ENCODE measurements around the gene PANK4. TPM values are rescaled to one million over a fixed set of nuclear protein-coding genes. Genes with fewer than 3 reads are reported as not detected.

The PANK4 gene
- total and polyA plus RNA-seq, 9 of the 15 experiments (the other 6 are each of a cell fraction or from before 2014, with no cell fraction given) = 0.93 to 55.6 (median 31.5) TPM

DNA sequence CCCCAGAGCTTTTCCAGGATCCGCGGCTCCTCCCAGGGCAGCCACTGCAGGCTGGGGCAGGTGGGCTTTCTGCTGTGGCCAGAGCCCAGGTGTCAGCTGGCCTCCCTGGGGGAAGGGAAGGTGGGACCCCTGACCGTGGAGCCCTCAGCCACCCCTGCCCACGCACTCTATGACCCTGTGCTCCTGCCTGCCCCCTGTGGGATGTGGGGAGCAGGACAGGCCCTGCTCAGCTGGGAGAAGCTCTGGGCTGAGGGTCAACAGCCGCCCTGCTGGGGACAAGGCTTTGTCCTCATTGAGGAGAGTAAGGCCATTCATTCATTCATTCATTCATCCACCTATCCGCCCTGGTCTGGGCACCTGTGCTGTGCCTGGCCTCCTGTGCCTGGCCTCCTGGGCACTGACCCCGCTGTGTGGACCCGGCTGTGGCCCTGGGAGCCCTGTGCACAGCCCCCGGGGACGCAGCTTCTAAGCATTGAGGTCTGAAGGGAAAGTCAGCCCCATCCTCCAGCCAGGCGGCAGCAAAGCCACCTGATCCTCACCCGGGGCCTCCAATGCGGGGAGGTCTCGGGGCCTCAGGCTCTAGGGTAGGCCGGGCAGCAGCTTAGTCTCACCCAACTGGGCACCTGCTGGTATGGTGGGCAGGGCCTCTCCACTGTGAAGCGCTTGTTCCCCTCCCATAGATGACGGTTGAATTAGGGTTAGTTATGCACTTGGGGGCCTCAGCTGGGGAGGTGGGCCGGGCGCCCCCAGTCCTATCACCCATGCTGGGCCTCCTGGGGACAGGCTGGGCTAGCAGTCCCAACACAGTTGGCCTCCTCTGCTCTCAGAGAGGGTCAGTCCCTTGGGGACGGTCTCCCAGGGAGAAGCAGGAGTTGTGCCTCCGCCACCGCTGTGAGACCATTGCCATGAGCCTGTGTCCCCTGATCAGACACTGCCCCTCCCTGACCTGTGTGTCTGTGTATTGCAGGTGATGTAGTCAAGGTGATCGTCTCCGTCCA, 35.8 kb upstream of the PANK4 start (continued):
- TF ChIP-seq, protein P1, sequence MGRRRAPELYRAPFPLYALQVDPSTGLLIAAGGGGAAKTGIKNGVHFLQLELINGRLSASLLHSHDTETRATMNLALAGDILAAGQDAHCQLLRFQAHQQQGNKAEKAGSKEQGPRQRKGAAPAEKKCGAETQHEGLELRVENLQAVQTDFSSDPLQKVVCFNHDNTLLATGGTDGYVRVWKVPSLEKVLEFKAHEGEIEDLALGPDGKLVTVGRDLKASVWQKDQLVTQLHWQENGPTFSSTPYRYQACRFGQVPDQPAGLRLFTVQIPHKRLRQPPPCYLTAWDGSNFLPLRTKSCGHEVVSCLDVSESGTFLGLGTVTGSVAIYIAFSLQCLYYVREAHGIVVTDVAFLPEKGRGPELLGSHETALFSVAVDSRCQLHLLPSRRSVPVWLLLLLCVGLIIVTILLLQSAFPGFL (CRISPR knock-in tag; IDR thresholded peaks at IDR 0.05) = no peak
- TF ChIP-seq, protein P2, sequence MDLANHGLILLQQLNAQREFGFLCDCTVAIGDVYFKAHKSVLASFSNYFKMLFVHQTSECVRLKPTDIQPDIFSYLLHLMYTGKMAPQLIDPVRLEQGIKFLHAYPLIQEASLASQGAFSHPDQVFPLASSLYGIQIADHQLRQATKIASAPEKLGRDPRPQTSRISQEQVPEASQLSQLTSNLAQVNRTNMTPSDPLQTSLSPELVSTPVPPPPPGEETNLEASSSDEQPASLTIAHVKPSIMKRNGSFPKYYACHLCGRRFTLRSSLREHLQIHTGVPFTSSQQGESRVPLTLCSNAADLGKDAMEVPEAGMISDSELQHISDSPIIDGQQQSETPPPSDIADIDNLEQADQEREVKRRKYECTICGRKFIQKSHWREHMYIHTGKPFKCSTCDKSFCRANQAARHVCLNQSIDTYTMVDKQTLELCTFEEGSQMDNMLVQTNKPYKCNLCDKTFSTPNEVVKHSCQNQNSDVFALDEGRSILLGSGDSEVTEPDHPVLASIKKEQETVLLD (IDR thresholded peaks at IDR 0.05) = no peak
- TF ChIP-seq CHD1 (IDR thresholded peaks at IDR 0.05; ENCODE audit: low read length) = no peak
- TF ChIP-seq CCAR2 (IDR thresholded peaks at IDR 0.05; ENCODE audit: low read depth, low read length) = no peak
- no peak for TF ChIP-seq ZNF668 (CRISPR knock-in tag; IDR thresholded peaks at IDR 0.05)
- TF ChIP-seq E2F3 (CRISPR knock-in tag; IDR thresholded peaks at IDR 0.05) = no peak
- TF ChIP-seq, protein P3, sequence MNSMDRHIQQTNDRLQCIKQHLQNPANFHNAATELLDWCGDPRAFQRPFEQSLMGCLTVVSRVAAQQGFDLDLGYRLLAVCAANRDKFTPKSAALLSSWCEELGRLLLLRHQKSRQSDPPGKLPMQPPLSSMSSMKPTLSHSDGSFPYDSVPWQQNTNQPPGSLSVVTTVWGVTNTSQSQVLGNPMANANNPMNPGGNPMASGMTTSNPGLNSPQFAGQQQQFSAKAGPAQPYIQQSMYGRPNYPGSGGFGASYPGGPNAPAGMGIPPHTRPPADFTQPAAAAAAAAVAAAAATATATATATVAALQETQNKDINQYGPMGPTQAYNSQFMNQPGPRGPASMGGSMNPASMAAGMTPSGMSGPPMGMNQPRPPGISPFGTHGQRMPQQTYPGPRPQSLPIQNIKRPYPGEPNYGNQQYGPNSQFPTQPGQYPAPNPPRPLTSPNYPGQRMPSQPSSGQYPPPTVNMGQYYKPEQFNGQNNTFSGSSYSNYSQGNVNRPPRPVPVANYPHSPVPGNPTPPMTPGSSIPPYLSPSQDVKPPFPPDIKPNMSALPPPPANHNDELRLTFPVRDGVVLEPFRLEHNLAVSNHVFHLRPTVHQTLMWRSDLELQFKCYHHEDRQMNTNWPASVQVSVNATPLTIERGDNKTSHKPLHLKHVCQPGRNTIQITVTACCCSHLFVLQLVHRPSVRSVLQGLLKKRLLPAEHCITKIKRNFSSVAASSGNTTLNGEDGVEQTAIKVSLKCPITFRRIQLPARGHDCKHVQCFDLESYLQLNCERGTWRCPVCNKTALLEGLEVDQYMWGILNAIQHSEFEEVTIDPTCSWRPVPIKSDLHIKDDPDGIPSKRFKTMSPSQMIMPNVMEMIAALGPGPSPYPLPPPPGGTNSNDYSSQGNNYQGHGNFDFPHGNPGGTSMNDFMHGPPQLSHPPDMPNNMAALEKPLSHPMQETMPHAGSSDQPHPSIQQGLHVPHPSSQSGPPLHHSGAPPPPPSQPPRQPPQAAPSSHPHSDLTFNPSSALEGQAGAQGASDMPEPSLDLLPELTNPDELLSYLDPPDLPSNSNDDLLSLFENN (IDR thresholded peaks at IDR 0.05; ENCODE audit: low read depth in 2 of 2, low read length in 2 of 2) = no peak
- TF ChIP-seq, protein P4, sequence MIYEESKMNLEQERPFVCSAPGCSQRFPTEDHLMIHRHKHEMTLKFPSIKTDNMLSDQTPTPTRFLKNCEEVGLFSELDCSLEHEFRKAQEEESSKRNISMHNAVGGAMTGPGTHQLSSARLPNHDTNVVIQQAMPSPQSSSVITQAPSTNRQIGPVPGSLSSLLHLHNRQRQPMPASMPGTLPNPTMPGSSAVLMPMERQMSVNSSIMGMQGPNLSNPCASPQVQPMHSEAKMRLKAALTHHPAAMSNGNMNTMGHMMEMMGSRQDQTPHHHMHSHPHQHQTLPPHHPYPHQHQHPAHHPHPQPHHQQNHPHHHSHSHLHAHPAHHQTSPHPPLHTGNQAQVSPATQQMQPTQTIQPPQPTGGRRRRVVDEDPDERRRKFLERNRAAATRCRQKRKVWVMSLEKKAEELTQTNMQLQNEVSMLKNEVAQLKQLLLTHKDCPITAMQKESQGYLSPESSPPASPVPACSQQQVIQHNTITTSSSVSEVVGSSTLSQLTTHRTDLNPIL (CRISPR knock-in tag; IDR thresholded peaks at IDR 0.05) = no peak
- TF ChIP-seq, protein P5, sequence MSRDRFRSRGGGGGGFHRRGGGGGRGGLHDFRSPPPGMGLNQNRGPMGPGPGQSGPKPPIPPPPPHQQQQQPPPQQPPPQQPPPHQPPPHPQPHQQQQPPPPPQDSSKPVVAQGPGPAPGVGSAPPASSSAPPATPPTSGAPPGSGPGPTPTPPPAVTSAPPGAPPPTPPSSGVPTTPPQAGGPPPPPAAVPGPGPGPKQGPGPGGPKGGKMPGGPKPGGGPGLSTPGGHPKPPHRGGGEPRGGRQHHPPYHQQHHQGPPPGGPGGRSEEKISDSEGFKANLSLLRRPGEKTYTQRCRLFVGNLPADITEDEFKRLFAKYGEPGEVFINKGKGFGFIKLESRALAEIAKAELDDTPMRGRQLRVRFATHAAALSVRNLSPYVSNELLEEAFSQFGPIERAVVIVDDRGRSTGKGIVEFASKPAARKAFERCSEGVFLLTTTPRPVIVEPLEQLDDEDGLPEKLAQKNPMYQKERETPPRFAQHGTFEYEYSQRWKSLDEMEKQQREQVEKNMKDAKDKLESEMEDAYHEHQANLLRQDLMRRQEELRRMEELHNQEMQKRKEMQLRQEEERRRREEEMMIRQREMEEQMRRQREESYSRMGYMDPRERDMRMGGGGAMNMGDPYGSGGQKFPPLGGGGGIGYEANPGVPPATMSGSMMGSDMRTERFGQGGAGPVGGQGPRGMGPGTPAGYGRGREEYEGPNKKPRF (IDR thresholded peaks at IDR 0.05; ENCODE audit: low read depth, low read length) = no peak
- TF ChIP-seq ZNF830 (CRISPR knock-in tag; IDR thresholded peaks at IDR 0.05) = no peak
- no peak for TF ChIP-seq HMG20A (CRISPR knock-in tag; conservative IDR thresholded peaks at IDR 0.05)
- TF ChIP-seq, protein P6, sequence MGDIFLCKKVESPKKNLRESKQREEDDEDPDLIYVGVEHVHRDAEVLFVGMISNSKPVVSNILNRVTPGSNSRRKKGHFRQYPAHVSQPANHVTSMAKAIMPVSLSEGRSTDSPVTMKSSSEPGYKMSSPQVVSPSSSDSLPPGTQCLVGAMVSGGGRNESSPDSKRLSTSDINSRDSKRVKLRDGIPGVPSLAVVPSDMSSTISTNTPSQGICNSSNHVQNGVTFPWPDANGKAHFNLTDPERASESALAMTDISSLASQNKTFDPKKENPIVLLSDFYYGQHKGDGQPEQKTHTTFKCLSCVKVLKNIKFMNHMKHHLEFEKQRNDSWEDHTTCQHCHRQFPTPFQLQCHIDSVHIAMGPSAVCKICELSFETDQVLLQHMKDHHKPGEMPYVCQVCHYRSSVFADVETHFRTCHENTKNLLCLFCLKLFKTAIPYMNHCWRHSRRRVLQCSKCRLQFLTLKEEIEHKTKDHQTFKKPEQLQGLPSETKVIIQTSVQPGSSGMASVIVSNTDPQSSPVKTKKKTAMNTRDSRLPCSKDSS (IDR thresholded peaks at IDR 0.05; ENCODE audit: low read depth, partially characterized antibody) = no peak
- no peak for TF ChIP-seq TCF7L2 (IDR thresholded peaks at IDR 0.05; ENCODE audit: low read depth, low read length)
- TF ChIP-seq MEF2A (IDR thresholded peaks at IDR 0.05; ENCODE audit: control insufficient read depth, low read depth, low read length) = no peak
- TF ChIP-seq ZSCAN29 (IDR thresholded peaks at IDR 0.05) = no peak
